A549 (cell line): ENCODE measurements around the gene AKT1S1. TPM values are rescaled to one million over a fixed set of nuclear protein-coding genes. Genes with fewer than 3 reads are reported as not detected.

Experiments
- ATAC-seq, 2 experiments: fragments of 200-7000 bp in 1 of 2; fragments of >200 bp in 1 of 2; cut with Nextera tagmentation in 1 of 2; cut with Tn5 transposase in 1 of 2; 3 replicates each; pipeline versions ENCODE4 v1.8.0 to v1.9.1; 2018 to 2020; ENCODE audit warnings: mild to moderate bottlenecking in 1 of 2, moderate library complexity in 1 of 2
- CTCF ChIA-PET: fragments of 300-600 bp; sonication (Branson Sonifier 250); formaldehyde crosslinking; extraction: SDS; loops from one replicate; lab custom pipeline; 2021; ENCODE audit warnings: antibody characterized with exemption, inconsistent platforms; lab: Yijun Ruan, JAX
- POLR2A ChIA-PET: fragments of 350-600 bp; formaldehyde crosslinking; extraction: SDS; loops from one replicate; lab custom pipeline; 2021; ENCODE audit warnings: antibody characterized with exemption, inconsistent platforms; lab: Yijun Ruan, JAX
- DNase-seq, 2 experiments: peaks; one replicate each; pipeline versions ENCODE4 v3.0.0 to v3.0.0-alpha.2; 2011 to 2016; ENCODE audit warnings: low read depth in 1 of 2, low spot score in 1 of 2
- FAIRE-seq: peaks from 2 replicates; lab custom pipeline; 2011; peaks lifted over from hg19 to GRCh38; lab: Jason Lieb, UNC
- H3K27ac ChIP-seq, 2 experiments: fragments of >200 bp; sonication (Bioruptor Twin); formaldehyde crosslinking; 3 replicates each; pipeline ENCODE4 v1.5.1; 2016 to 2017
- H3K4me1 ChIP-seq: fragments of >200 bp; sonication (Bioruptor Twin); formaldehyde crosslinking; 3 replicates; pipeline ENCODE4 v1.6.1; 2016
- H3K4me2 ChIP-seq: fragments of >200 bp; sonication (Bioruptor Twin); formaldehyde crosslinking; 3 replicates; pipeline ENCODE4 v1.6.1; 2016
- H3K4me3 ChIP-seq: fragments of >200 bp; sonication (Bioruptor Twin); formaldehyde crosslinking; 3 replicates; pipeline ENCODE4 v1.5.1; 2016
- H3K9me3 ChIP-seq: fragments of >200 bp; sonication (Bioruptor Twin); formaldehyde crosslinking; 3 replicates; pipeline ENCODE4 v1.6.1; 2016
- ATOH8 ChIP-seq: fragments of 250-450 bp; sonication (Bioruptor Pico); IDR thresholded peaks from 2 replicates; pipeline ENCODE4 v1.5.0; 2020; ENCODE audit warnings: low read depth, mild to moderate bottlenecking, moderate library complexity
- BCL3 ChIP-seq: fragments of >200 bp; sonication (Bioruptor Twin); formaldehyde crosslinking; IDR thresholded peaks from 3 replicates; pipeline ENCODE4 v1.6.1; 2016
- CBX2 ChIP-seq: fragments of 200-600 bp; sonication (generic); IDR thresholded peaks from 2 replicates; pipeline ENCODE4 v1.6.1; 2016; ENCODE audit warnings: low read depth, mild to moderate bottlenecking, borderline replicate concordance
- CTCF ChIP-seq: fragments of >200 bp; sonication (Bioruptor Twin); formaldehyde crosslinking; IDR thresholded peaks from 3 replicates; pipeline ENCODE4 v1.5.1; 2016
- EHF ChIP-seq: fragments of 250-450 bp; sonication (Bioruptor Pico); IDR thresholded peaks from 2 replicates; pipeline ENCODE4 v1.5.0; 2020; ENCODE audit warnings: mild to moderate bottlenecking
- EHMT2 ChIP-seq: fragments of 200-600 bp; sonication (generic); IDR thresholded peaks from 2 replicates; pipeline ENCODE4 v1.6.1; 2016; ENCODE audit warnings: antibody characterized with exemption, low read depth, mild to moderate bottlenecking, moderate library complexity
- ESRRA ChIP-seq: fragments of 150-350 bp; IDR thresholded peaks from 2 replicates; pipeline ENCODE4 v1.6.1; 2014; ENCODE audit warnings: mild to moderate bottlenecking, low read length, borderline replicate concordance
- GATA3 ChIP-seq: IDR thresholded peaks from 2 replicates; pipeline ENCODE4 v1.6.1; 2012; ENCODE audit warnings: borderline replicate concordance
- HDAC2 ChIP-seq: fragments of 200-600 bp; sonication (generic); IDR thresholded peaks from 2 replicates; pipeline ENCODE4 v1.6.1; 2016
- HES2 ChIP-seq: fragments of >200 bp; sonication (Bioruptor Twin); formaldehyde crosslinking; IDR thresholded peaks from 2 replicates; pipeline ENCODE4 v1.6.1; 2016
- HEYL ChIP-seq: fragments of 250-450 bp; sonication (Bioruptor Pico); IDR thresholded peaks from 2 replicates; pipeline ENCODE4 v1.8.0; 2021; ENCODE audit warnings: mild to moderate bottlenecking, moderate library complexity
- HOXB13 ChIP-seq: fragments of 250-450 bp; sonication (Bioruptor Pico); IDR thresholded peaks from 2 replicates; pipeline ENCODE4 v1.5.0; 2020; ENCODE audit warnings: low read depth, mild to moderate bottlenecking, moderate library complexity
- HOXB5 ChIP-seq: fragments of 250-450 bp; sonication (Bioruptor Pico); IDR thresholded peaks from 2 replicates; pipeline ENCODE4 v1.5.0; 2020; ENCODE audit warnings: mild to moderate bottlenecking, moderate library complexity
- JUNB ChIP-seq: fragments of >200 bp; sonication (Bioruptor Twin); formaldehyde crosslinking; IDR thresholded peaks from 2 replicates; pipeline ENCODE4 v1.6.1; 2016
- KDM5A ChIP-seq: fragments of 200-600 bp; sonication (generic); IDR thresholded peaks from 2 replicates; pipeline ENCODE4 v1.6.1; 2016; ENCODE audit warnings: antibody characterized with exemption, mild to moderate bottlenecking
- MAFK ChIP-seq: fragments of 450-650 bp; IDR thresholded peaks from 2 replicates; pipeline ENCODE4 v1.6.1; 2014; ENCODE audit not compliant: partially characterized antibody
- MYC ChIP-seq: IDR thresholded peaks from 2 replicates; pipeline ENCODE4 v1.6.1; 2012; ENCODE audit warnings: mild to moderate bottlenecking, inconsistent platforms, low read length, improper control_type of control experiment, borderline replicate concordance
- NFE2L2 ChIP-seq: fragments of 150-350 bp; conservative IDR thresholded peaks from 2 replicates; pipeline ENCODE4 v1.6.1; 2014; ENCODE audit warnings: low read length
- NPAS2 ChIP-seq: fragments of 250-450 bp; sonication (Bioruptor Pico); IDR thresholded peaks from 2 replicates; pipeline ENCODE4 v1.8.0; 2022; ENCODE audit warnings: mild to moderate bottlenecking, moderate library complexity, borderline replicate concordance
- POLR2A ChIP-seq: IDR thresholded peaks from 2 replicates; pipeline ENCODE4 v1.6.1; 2012; ENCODE audit warnings: mild to moderate bottlenecking, low read length
- RAD21 ChIP-seq, 2 experiments: fragments of >200 bp in 1 of 2; sonication (Bioruptor Twin) in 1 of 2; formaldehyde crosslinking in 1 of 2; IDR thresholded peaks in 1 of 2; conservative IDR thresholded peaks in 1 of 2; 2 replicates in 1 of 2; 3 replicates in 1 of 2; pipeline ENCODE4 v1.6.1; 2012 to 2018; ENCODE audit warnings: inconsistent platforms in 1 of 2
- RCOR1 ChIP-seq: fragments of 150-350 bp; IDR thresholded peaks from 2 replicates; pipeline ENCODE4 v1.6.1; 2014; ENCODE audit warnings: antibody characterized with exemption, low read length, low read depth
- REST ChIP-seq: fragments of 200-600 bp; sonication (generic); IDR thresholded peaks from 2 replicates; pipeline ENCODE4 v1.6.1; 2016; ENCODE audit warnings: antibody characterized with exemption, mild to moderate bottlenecking, moderate library complexity
- SMC3 ChIP-seq: fragments of >200 bp; sonication (Bioruptor Twin); formaldehyde crosslinking; IDR thresholded peaks from 3 replicates; pipeline ENCODE4 v1.6.1; 2018; ENCODE audit warnings: inconsistent platforms
- SREBF2 ChIP-seq: fragments of 450-650 bp; IDR thresholded peaks from 2 replicates; pipeline ENCODE4 v1.6.1; 2014; ENCODE audit warnings: mild to moderate bottlenecking, moderate library complexity
- TFCP2L1 ChIP-seq: fragments of 250-450 bp; sonication (Bioruptor Pico); IDR thresholded peaks from 2 replicates; pipeline ENCODE4 v1.5.0; 2021; ENCODE audit warnings: mild to moderate bottlenecking
- ZNF302 ChIP-seq: fragments of 250-450 bp; sonication (Bioruptor Pico); IDR thresholded peaks from 2 replicates; pipeline ENCODE4 v1.9.0; 2021; ENCODE audit warnings: inconsistent platforms, mild to moderate bottlenecking, moderate library complexity
- WGBS: methylation state at CpG from one replicate; pipeline ENCODE4 v1.1.6; 2017; ENCODE audit errors: missing lambda C conversion rate; 5-methylcytosine and 5-hydroxymethylcytosine counted together
- polyA plus RNA-seq, 4 experiments: library from polyadenylated mRNA; depleted of rRNA in 3 of 4; stranded (reverse); fragments of >200 nt; fragmentation: RNase III in 1 of 4; extraction: RNeasy Plus Mini Kit Qiagen cat#74134 plus additional on column Dnase treatment in 1 of 4; gene quantifications; 2 replicates in 3 of 4; 3 replicates in 1 of 4; pipeline ENCODE4 v1.2.3, GENCODE V29; 2011 to 2017

The AKT1S1 gene
- polyA plus RNA-seq, 2 of the 4 experiments (the other 2 are of a cell fraction): 39.2 to 75.9 TPM

- TF ChIP-seq CTCF (no peak), HEYL (CRISPR knock-in tag) (no peak), BCL3 (no peak), NFE2L2 (no peak), NPAS2 (no peak), ATOH8 (CRISPR knock-in tag) (no peak)
- TF ChIP-seq, all 56 proteins: peak for 0
Measured at GRCh38 chr19:49833599-49833998, 43.6 kb downstream of the AKT1S1 start (continued).

GRCh38 chr19:49832556-49832955 lies 44.6 kb downstream of the AKT1S1 start:
- TF ChIP-seq EHF (no peak), MYC (no peak), HES2 (no peak), JUNB (no peak), EHMT2 (no peak), KDM5A (no peak), SREBF2 (no peak), TFCP2L1 (CRISPR knock-in tag) (no peak), ZNF302 (CRISPR knock-in tag) (no peak), RAD21 (conservative IDR thresholded peaks at IDR 0.05 in 1 of 2, IDR thresholded peaks at IDR 0.05 in 1 of 2) (no peak), MAFK (no peak)
- no peaks in the 10 kb centered on the region for H3K9me3 ChIP-seq
- no peaks in the 10 kb centered on the region for H3K4me1 ChIP-seq
- DNase-seq (no peak), ATAC-seq (no peak), FAIRE-seq (no peak)
- no peak overlapping the region for H3K27ac ChIP-seq
- H3K4me3 ChIP-seq: no peak overlapping the region
- ChIA-PET CTCF (interaction anchor here (0.6 to 2.8 kb wide), 5 partner anchors 8 to 153 kb away, joined by 3 to 13 read pairs (median 4); no protein-coding TSS in a partner anchor), POLR2A (no interaction called here)
- H3K4me2 ChIP-seq: no peak overlapping the region
- 83% methylated on average over 9 of the region's 9 CpGs for WGBS

GRCh38 chr19:49831592-49831991 lies 45.6 kb downstream of the AKT1S1 start:
- Histone ChIP-seq H3K4me1 (no peaks in the 10 kb centered on the region), H3K4me2 (no peak overlapping the region), H3K4me3 (no peak overlapping the region), H3K27ac (no peak overlapping the region), H3K9me3 (no peaks in the 10 kb centered on the region)
- no peak for DNase-seq
- no peak for ATAC-seq
- WGBS: 88% methylated on average over 6 of the region's 8 CpGs
- POLR2A ChIA-PET: no interaction called here
- CTCF ChIA-PET: interaction anchor here (1.3 to 2.8 kb wide), 5 partner anchors 12 to 159 kb away, joined by 4 to 13 read pairs (median 4); partner anchors contain the start of gene PTOV1
- no peak for FAIRE-seq
- TF ChIP-seq GATA3 (no peak), POLR2A (no peak), ESRRA (no peak), SMC3 (no peak), CBX2 (no peak), HOXB5 (CRISPR knock-in tag) (no peak), HDAC2 (no peak), TFCP2L1 (CRISPR knock-in tag) (no peak), BCL3 (no peak), REST (no peak), HOXB13 (CRISPR knock-in tag) (no peak), RCOR1 (no peak), MYC (no peak)
